ENCODE results near the gene NANOS3. TPM values are rescaled to one million over a fixed set of nuclear protein-coding genes. Genes with fewer than 3 reads are reported as not detected.

Gene NANOS3
- total and polyA plus RNA-seq, 4 donors, result 0.81 to 1.5 (median 0.82) TPM; not detected in 1

GRCh38 chr19:13892870-13893269, 15.9 kb downstream of the NANOS3 start:
- Histone ChIP-seq H3K9me3 (ENCODE audit: control insufficient read depth in 4 of 4, insufficient read depth in 3 of 4, low read length in 3 of 4) (no peaks in the 10 kb centered on the region), H3K27me3 (ENCODE audit: control insufficient read depth in 3 of 3, insufficient read depth in 3 of 3, low read length in 2 of 3) (no peaks in the 10 kb centered on the region), H3K9ac (ENCODE audit: insufficient read depth in 1 of 2, low read length in 2 of 2) (no peak overlapping the region), H3K27ac (ENCODE audit: low read depth in 1 of 2, low read length in 1 of 2) (no peak overlapping the region), H3K4me1 (ENCODE audit: control insufficient read depth in 5 of 5, insufficient read depth in 5 of 5, low read length in 5 of 5) (no peaks in the 10 kb centered on the region), H3K36me3 (ENCODE audit: control insufficient read depth in 4 of 4, insufficient read depth in 4 of 4, low read length in 4 of 4) (no peaks in the 10 kb centered on the region), H3K4me3 (no peak overlapping the region)
- ATAC-seq (ENCODE audit: insufficient read depth, low FRiP score), result no peak
- DNase-seq, result no peak
- TF ChIP-seq CTCF (IDR thresholded peaks at IDR 0.05; ENCODE audit: control extremely low read depth, extremely low read depth), result no peak
- 58 to 72% methylated on average over 9 of the region's 9 CpGs for WGBS, 2 donors

GRCh38 chr19:13894552-13894951, 17.6 kb downstream of the NANOS3 start:
- 84 to 91% methylated on average over 5 of the region's 5 CpGs for WGBS, 2 donors
- Histone ChIP-seq H3K4me3 (no peak overlapping the region), H3K9me3 (ENCODE audit: control insufficient read depth in 4 of 4, insufficient read depth in 3 of 4, low read length in 3 of 4) (no peaks in the 10 kb centered on the region), H3K4me1 (ENCODE audit: control insufficient read depth in 5 of 5, insufficient read depth in 5 of 5, low read length in 5 of 5) (no peaks in the 10 kb centered on the region), H3K9ac (ENCODE audit: insufficient read depth in 1 of 2, low read length in 2 of 2) (no peak overlapping the region), H3K36me3 (ENCODE audit: control insufficient read depth in 4 of 4, insufficient read depth in 4 of 4, low read length in 4 of 4) (no peaks in the 10 kb centered on the region), H3K27ac (ENCODE audit: low read depth in 1 of 2, low read length in 1 of 2) (no peak overlapping the region), H3K27me3 (ENCODE audit: control insufficient read depth in 3 of 3, insufficient read depth in 3 of 3, low read length in 2 of 3) (no peaks in the 10 kb centered on the region)
- no peak for TF ChIP-seq CTCF (IDR thresholded peaks at IDR 0.05; ENCODE audit: control extremely low read depth, extremely low read depth)
- DNase-seq (no peak), ATAC-seq (ENCODE audit: insufficient read depth, low FRiP score) (no peak)

GRCh38 chr19:13896227-13896626, 19.3 kb downstream of the NANOS3 start:
- no peaks in the 10 kb centered on the region for H3K36me3 ChIP-seq (ENCODE audit: control insufficient read depth in 4 of 4, insufficient read depth in 4 of 4, low read length in 4 of 4)

More at GRCh38 chr19:13896227-13896626, 19.3 kb downstream of the NANOS3 start:
- no peak for ATAC-seq (ENCODE audit: insufficient read depth, low FRiP score)
- Histone ChIP-seq H3K9me3 (ENCODE audit: control insufficient read depth in 4 of 4, insufficient read depth in 3 of 4, low read length in 3 of 4) (no peaks in the 10 kb centered on the region), H3K27ac (ENCODE audit: low read depth in 1 of 2, low read length in 1 of 2) (no peak overlapping the region), H3K4me1 (ENCODE audit: control insufficient read depth in 5 of 5, insufficient read depth in 5 of 5, low read length in 5 of 5) (no peaks in the 10 kb centered on the region), H3K9ac (ENCODE audit: insufficient read depth in 1 of 2, low read length in 2 of 2) (no peak overlapping the region), H3K27me3 (ENCODE audit: control insufficient read depth in 3 of 3, insufficient read depth in 3 of 3, low read length in 2 of 3) (no peaks in the 10 kb centered on the region), H3K4me3 (no peak overlapping the region)
- WGBS, 2 donors, result 94 to 100% methylated on average over 2 of the region's 2 CpGs
- DNase-seq, result no peak
- TF ChIP-seq CTCF (IDR thresholded peaks at IDR 0.05; ENCODE audit: control extremely low read depth, extremely low read depth), result no peak
